Left ventricle myocardium inferior (tissue), 1 donor: ENCODE data around the gene FAM120AOS. TPM values are rescaled to one million over a fixed set of nuclear protein-coding genes. Genes with fewer than 3 reads are reported as not detected.
A peak's percentile ranks its signal among the peaks of the same experiment; 100 is the strongest.

Experiments
- DNase-seq: peaks from one replicate; pipeline ENCODE4 v3.0.0-alpha.2; 2020
- H3K27ac ChIP-seq: fragments of 200-600 bp; replicated peaks from 2 replicates; pipeline ENCODE4 v1.8.0; 2021
- H3K27me3 ChIP-seq: fragments of 200-600 bp; 2 replicates; pipeline ENCODE4 v1.8.0; 2021; ENCODE audit warnings: low read depth
- H3K36me3 ChIP-seq: fragments of 200-600 bp; 2 replicates; pipeline ENCODE4 v1.8.0; 2021
- H3K4me1 ChIP-seq: fragments of 200-600 bp; 2 replicates; pipeline ENCODE4 v1.8.0; 2021
- H3K4me3 ChIP-seq: fragments of 200-600 bp; 2 replicates; pipeline ENCODE4 v1.8.0; 2021; ENCODE audit warnings: mild to moderate bottlenecking, moderate library complexity
- H3K9me3 ChIP-seq: fragments of 200-600 bp; replicated peaks from 2 replicates; pipeline ENCODE4 v1.8.0; 2021
- intact Hi-C: fragments of 100-400 bp; cut with micrococcal nuclease; formaldehyde crosslinking; loops from one replicate; pipeline ENCODE4 v1.11.0; 2022
- total RNA-seq: library from RNA; stranded (reverse); fragmentation: NEBNext Ultra II Directional; extraction: Animal tissue kit (Norgen Biotek cat#: 25700); gene quantifications from one replicate; pipeline ENCODE4 v1.2.1, GENCODE V29; 2021
- TF ChIP-seq, protein P1 (sequence below): fragments of 200-600 bp; IDR thresholded peaks from 2 replicates; pipeline ENCODE4 v1.8.0; 2021; ENCODE audit warnings: antibody characterized with exemption, mild to moderate bottlenecking, borderline replicate concordance
- donor health status: DM: no; HTN: yes; CAD: no; lungs with severe emphysema.

Gene FAM120AOS
- total RNA-seq, 1 donor from 2014 or later, result 27.3 TPM

DNA sequence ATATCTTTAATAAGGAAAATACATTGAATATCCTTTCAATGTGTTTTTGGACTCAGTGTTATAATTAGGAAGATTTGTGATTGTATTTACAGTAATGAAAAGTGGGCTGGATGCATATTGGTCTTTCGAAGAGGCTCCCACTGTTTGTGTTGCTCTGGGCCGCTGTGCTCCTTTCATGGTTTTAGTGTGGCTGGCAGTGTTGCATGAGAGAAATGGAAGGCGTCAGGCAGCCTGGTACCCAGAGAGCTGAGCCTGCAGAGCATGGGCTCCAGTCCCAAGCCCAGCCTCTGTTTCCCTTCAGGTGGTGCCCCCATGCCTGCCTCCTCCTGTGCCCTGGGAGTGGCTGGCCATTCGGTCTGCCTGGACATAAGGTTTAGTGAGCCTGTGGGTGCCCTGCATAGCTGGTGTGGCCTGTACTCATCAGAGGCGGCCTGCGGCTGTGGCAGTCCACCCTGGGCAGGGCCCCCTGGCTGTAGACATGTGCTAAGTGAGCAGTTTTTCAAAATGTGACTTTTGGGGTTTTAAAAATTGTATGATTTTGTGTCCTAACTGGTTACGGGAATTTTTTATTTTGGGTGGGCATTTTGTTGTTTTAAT lies 27.4 kb upstream of the FAM120AOS start:
- Histone ChIP-seq H3K4me1 (peaks cover 74% of the 10 kb centered on the region), H3K27ac (no peak overlapping the region), H3K36me3 (peaks cover 19% of the 10 kb centered on the region), H3K4me3 (no peak overlapping the region), H3K9me3 (no peaks in the 10 kb centered on the region), H3K27me3 (no peaks in the 10 kb centered on the region)
- intact Hi-C loops, result no loop called here
- TF ChIP-seq, protein P1, sequence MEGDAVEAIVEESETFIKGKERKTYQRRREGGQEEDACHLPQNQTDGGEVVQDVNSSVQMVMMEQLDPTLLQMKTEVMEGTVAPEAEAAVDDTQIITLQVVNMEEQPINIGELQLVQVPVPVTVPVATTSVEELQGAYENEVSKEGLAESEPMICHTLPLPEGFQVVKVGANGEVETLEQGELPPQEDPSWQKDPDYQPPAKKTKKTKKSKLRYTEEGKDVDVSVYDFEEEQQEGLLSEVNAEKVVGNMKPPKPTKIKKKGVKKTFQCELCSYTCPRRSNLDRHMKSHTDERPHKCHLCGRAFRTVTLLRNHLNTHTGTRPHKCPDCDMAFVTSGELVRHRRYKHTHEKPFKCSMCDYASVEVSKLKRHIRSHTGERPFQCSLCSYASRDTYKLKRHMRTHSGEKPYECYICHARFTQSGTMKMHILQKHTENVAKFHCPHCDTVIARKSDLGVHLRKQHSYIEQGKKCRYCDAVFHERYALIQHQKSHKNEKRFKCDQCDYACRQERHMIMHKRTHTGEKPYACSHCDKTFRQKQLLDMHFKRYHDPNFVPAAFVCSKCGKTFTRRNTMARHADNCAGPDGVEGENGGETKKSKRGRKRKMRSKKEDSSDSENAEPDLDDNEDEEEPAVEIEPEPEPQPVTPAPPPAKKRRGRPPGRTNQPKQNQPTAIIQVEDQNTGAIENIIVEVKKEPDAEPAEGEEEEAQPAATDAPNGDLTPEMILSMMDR, result peak; percentile 20
- no peak for DNase-seq

DNA sequence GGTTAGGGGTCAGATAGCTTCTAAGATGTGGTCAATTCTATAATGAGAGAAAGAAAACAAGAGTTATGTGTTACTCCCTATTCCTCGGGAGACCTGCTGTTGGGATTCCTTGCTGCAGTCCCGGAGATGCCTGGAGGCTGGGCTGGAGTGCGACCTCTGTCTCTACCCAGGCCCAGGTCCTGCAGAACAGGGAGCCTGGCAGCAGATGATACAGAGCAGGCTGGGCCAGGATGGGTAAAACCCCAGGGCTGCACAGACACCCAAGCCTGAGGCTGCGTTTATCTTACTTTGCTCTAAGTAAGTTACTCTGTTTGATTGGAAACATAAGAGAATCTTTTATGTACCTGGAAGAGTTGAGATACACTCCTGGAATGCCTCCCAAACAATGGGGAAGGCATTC lies 26.9 kb upstream of the FAM120AOS start:
- peaks cover 75% of the 10 kb centered on the region for H3K4me1 ChIP-seq
- H3K9me3 ChIP-seq, result no peaks in the 10 kb centered on the region
- H3K4me3 ChIP-seq, result no peak overlapping the region
- H3K27ac ChIP-seq, result no peak overlapping the region
- peaks cover 19% of the 10 kb centered on the region for H3K36me3 ChIP-seq
- intact Hi-C loops, result no loop called here
- TF ChIP-seq, protein P1, result no peak
- DNase-seq, result no peak
- no peaks in the 10 kb centered on the region for H3K27me3 ChIP-seq

DNA sequence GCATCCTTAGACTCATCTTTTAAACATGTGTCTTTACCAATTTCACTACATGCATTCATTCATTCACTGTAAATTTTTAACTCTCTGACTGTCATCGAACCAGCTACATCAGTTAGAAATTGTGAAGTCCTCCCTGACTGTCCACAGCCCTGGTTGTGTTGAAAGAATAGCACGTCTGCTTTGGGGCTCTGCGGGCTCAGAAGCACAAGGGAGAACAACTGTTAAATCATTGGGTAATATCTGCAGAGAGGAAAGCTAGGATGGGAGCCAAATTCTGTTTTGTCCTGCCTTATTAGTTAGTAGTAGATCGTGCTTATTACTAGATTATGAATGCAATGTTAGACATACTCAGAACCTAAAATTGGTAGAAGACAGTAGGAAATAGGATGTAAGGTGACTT lies 26.3 kb upstream of the FAM120AOS start:
- Histone ChIP-seq H3K9me3 (no peaks in the 10 kb centered on the region), H3K4me3 (no peak overlapping the region), H3K4me1 (peaks cover 72% of the 10 kb centered on the region), H3K27ac (no peak overlapping the region), H3K36me3 (peaks cover 22% of the 10 kb centered on the region), H3K27me3 (no peaks in the 10 kb centered on the region)
- TF ChIP-seq, protein P1, result no peak
- intact Hi-C loops, result no loop called here
- no peak for DNase-seq

DNA sequence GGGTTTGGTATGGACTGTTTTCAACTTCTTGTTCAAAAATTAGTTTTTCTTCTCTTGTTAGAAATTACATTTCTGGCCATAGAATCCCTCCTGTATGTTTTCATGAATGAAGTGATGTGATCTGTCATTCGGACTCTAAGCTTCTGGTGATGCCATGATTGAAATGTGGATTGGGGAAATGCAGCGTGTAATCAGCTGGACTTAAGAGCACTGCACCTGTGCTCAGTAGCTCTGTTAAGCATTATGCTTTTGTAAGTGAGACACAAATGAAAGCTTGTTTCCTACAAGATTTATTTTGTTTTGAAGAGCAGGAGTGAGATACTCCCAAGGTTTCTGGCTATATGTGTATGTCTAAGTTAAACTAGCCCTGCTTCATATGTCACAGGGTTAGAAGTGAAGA lies 24.0 kb upstream of the FAM120AOS start:
- intact Hi-C loops, result no loop called here
- Histone ChIP-seq H3K4me1 (peaks cover 50% of the 10 kb centered on the region), H3K9me3 (no peaks in the 10 kb centered on the region), H3K4me3 (no peak overlapping the region), H3K36me3 (peaks cover 12% of the 10 kb centered on the region), H3K27me3 (no peaks in the 10 kb centered on the region), H3K27ac (no peak overlapping the region)
- no peak for DNase-seq
- TF ChIP-seq, protein P1, result no peak

DNA sequence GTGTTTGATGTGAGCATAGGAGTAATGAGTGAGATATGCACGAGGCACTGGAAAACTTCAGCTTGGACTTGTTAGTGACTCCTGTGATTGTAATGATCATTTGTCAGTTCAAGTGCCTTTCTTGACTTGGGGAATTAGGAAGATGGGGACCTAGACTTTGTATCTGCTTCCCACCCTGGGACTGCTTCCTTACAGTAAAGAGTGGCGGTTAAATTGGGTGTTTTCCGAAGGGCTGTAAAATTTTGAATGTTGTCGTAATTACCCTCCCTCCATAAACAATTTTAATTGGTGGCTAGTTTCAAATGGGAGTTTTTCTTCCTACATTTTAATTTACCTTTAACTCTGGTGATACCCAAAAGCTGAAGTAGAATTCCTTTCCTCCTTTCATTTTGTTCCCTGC lies 23.5 kb upstream of the FAM120AOS start:
- Histone ChIP-seq H3K9me3 (no peaks in the 10 kb centered on the region), H3K27ac (no peak overlapping the region), H3K27me3 (no peaks in the 10 kb centered on the region), H3K4me1 (peaks cover 46% of the 10 kb centered on the region), H3K36me3 (peaks cover 12% of the 10 kb centered on the region), H3K4me3 (no peak overlapping the region)
- intact Hi-C loops, result no loop called here
- DNase-seq, result no peak
- TF ChIP-seq, protein P1, result no peak
